Astrocyte of the cerebellum (primary cell): ENCODE data around the gene LYPLAL1.

Source experiments
- DNase-seq: peaks from one replicate; pipeline ENCODE4 v3.0.0-alpha.2; 2011; ENCODE audit warnings: low read depth
- H3K4me3 ChIP-seq: 2 replicates; pipeline ENCODE4 v1.5.1; 2011; ENCODE audit warnings: mild to moderate bottlenecking, low read depth, low read length, moderate library complexity
- in situ Hi-C: cut with HindIII; loops from 2 replicates; pipeline ENCODE4 v1.10.0; 2017; ENCODE audit warnings: low sequenced_read_pairs
- TF ChIP-seq, protein P1 (sequence below): IDR thresholded peaks from 2 replicates; pipeline ENCODE4 v1.5.1; 2012; ENCODE audit warnings: low read length, low read depth, moderate library complexity, mild to moderate bottlenecking; ENCODE audit errors: missing control alignments

LYPLAL1 gene

GRCh38 chr1:219173758-219174459 lies at the start of gene LYPLAL1:
TSS of gene LYPLAL1 (plus strand) at chr1:219173878. CDS start at chr1:219173891, 13 bp downstream.
- TF ChIP-seq, protein P1, sequence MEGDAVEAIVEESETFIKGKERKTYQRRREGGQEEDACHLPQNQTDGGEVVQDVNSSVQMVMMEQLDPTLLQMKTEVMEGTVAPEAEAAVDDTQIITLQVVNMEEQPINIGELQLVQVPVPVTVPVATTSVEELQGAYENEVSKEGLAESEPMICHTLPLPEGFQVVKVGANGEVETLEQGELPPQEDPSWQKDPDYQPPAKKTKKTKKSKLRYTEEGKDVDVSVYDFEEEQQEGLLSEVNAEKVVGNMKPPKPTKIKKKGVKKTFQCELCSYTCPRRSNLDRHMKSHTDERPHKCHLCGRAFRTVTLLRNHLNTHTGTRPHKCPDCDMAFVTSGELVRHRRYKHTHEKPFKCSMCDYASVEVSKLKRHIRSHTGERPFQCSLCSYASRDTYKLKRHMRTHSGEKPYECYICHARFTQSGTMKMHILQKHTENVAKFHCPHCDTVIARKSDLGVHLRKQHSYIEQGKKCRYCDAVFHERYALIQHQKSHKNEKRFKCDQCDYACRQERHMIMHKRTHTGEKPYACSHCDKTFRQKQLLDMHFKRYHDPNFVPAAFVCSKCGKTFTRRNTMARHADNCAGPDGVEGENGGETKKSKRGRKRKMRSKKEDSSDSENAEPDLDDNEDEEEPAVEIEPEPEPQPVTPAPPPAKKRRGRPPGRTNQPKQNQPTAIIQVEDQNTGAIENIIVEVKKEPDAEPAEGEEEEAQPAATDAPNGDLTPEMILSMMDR: no peak
- peak; percentile 67 for DNase-seq
- in situ Hi-C loops: no loop called here
- peak within 1 kb of the TSS; percentile 66 for H3K4me3 ChIP-seq

- no peak for DNase-seq
- TF ChIP-seq, protein P1: no peak
- in situ Hi-C loops: no loop called here
- H3K4me3 ChIP-seq: no peak overlapping the region
Measured at GRCh38 chr1:219124163-219124562, 49.5 kb upstream of the LYPLAL1 start.

GRCh38 chr1:219125342-219125741 lies 48.3 kb upstream of the LYPLAL1 start:
- TF ChIP-seq, protein P1: no peak
- no peak overlapping the region for H3K4me3 ChIP-seq
- in situ Hi-C loops: no loop called here
- no peak for DNase-seq

DNA sequence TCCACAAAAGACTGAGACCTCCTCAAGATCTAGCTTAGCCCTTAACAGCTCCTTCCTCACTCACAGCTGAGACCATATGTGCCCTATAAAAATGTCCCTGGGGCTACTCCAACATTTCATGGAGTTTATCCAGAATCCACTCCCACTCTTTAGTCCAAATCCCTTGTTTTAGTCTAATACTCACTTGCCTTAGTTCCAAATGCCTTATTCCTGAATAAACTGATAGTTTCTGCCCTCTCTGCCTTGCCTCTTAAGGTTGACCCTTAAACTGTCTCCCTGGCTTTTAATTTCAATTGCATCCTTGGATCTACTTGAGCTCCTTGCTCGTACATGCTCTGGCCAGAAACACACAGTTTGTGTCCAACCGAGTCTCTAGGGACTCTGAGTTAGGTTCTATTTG lies 47.3 kb upstream of the LYPLAL1 start:
- in situ Hi-C loops: no loop called here

DNA sequence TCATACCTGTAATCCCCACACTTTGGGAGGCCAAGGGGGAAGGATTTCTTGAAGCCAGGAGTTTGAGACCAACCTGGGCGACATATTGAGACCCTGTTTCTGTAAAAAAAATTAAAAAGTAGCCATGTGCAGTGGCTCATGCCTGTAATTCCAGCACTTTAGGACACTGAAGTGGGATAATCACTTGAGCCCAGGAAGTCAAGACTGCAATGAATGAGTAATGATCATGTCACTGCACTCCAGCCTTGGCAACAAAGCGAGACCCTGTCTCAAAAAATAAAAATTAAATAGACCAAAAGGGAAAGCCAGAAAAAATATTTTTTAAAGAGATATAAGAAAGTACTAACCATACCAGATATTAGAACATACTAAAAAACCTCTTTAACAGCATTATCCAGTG lies 44.7 kb upstream of the LYPLAL1 start:
- TF ChIP-seq, protein P1: no peak
- H3K4me3 ChIP-seq: no peak overlapping the region
- no peak for DNase-seq
- in situ Hi-C loops: no loop called here

More for the DNA sequence above, 47.3 kb upstream of the LYPLAL1 start:
- TF ChIP-seq, protein P1: no peak
- DNase-seq: no peak
- no peak overlapping the region for H3K4me3 ChIP-seq

DNA sequence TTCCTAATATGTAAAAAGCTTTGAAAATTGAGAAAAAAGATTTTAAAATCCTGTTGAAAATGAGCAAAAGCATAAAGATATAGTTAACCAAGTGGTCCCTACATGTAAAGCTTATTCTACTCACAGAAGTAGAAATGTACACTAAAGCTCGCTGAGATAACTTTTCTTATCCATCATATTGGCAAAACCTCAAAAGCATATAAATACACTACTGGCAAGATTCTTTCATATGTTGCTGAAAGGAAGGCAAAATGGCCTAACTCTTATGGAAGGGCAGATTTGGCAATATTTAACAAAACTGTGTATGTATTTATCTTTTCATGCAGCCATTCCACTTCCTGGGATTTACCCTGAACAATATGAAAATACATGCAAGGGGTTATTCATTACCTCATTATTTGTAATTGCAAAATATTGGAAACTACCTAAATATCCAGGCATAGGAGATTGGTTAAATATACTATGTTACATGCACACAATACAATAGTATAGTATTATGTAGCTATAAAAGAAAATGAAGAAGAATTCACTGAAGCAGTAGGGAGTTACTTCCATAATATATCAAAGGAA lies 43.2 kb upstream of the LYPLAL1 start:
- no peak for DNase-seq
- TF ChIP-seq, protein P1: no peak
- H3K4me3 ChIP-seq: no peak overlapping the region
- in situ Hi-C loops: no loop called here
